HG03432 (cell line): ENCODE results near the gene S100A12.

ENCODE experiments used
- ATAC-seq: cut with Tn5 transposase; IDR thresholded peaks from one replicate; pipeline ENCODE4 v1.9.1; 2021; ENCODE audit warnings: mild to moderate bottlenecking, moderate library complexity; ENCODE audit not compliant: unreplicated experiment

S100A12 gene

DNA sequence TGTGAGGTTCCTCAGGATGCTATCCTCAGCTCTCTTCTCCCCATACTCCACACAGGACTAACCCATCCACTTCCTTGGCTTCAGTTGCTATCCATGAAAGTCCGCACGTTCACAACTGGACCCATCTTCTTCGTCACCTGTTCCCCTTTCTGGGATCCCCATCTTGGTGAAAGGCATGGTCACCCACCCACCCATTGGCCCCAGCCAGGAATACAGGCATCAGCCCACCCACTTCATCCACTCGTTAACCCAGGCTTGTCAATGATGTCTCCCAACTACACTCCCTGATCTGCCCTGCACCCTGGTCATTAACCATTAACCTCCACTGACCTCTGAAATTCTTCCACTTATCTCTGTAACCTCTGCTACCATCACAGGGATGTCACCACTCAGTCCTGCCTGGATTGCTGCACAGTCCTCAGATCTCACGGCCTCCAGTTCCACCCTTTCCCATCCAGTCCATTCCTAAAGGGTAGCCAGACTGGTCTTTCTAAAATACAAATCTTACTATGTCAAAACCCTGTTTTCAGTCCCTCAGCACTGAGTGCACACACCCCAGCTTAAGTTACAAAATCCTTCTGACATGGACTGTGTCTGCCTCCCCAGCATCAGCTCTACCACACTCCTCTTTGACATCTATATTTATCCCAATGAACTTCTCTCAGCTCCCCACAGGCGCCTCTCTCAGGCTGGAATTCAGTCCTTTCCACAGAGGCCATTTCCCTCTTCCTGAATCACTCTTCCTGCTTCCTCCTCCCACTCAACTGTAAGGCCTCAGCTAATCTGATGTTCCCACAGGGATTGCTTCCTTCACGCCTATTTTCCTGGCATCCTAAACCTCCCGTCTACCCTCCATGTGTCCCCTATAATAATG is 37.2 kb downstream of the S100A12 start:
- ATAC-seq: no peak

DNA sequence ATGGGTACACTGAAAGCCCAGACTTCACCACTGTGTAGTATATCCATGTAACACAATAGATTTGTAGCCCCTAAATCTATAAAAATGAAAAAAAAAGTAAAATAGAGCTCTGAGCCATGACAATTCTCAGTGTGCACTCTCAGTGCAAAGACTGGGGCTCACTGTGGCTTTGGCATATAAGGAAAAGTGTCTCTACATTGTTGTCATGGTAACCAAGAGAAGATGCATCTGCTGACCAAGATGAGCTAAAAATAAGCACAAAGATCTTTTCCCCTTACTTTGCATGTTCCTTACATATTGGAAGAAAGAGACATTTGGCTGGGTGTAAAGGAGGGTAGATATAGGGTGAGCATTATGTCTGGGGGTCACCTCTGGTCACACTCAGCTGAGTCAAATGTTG is 38.8 kb downstream of the S100A12 start:
- ATAC-seq: no peak

DNA sequence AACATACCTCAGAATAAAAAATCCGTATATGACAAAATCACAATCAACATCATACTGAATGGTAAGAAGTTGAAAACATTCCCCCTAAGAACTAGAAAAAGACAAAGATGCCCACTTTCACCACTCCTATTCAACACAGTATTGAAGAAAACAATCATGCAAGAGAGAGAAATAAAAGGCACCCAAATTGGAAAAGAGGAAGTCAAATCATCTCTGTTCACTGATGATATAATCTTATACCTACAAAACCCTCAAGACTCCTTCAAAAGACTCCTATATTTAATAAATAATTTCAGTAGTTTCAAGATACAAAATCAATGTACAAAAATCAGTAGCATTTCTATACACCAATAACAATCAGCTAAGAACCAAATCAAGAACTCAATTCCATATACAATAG is 41.5 kb downstream of the S100A12 start:
- ATAC-seq: no peak

GRCh38 chr1:153324912-153325311 is 50.5 kb downstream of the S100A12 start:
- no peak for ATAC-seq
